ENCODE data around the gene LENG8. TPM values are rescaled to one million over a fixed set of nuclear protein-coding genes. Genes with fewer than 3 reads are reported as not detected.

The LENG8 gene
- total RNA-seq, 2 donors from 2014 or later = 153 to 200 TPM

GRCh38 chr19:54429545-54430227, 19.3 kb upstream of the LENG8 start:
- peaks cover 14% of the 10 kb centered on the region for H3K27me3 Mint-ChIP-seq
- H3K4me1 Mint-ChIP-seq = peaks cover 10% of the 10 kb centered on the region
- H3K36me3 Mint-ChIP-seq (ENCODE audit: low read depth) = no peaks in the 10 kb centered on the region
- H3K27ac Mint-ChIP-seq = no peak overlapping the region
- ATAC-seq (replicated peaks) = no peak
- no peak overlapping the region for H3K4me3 Mint-ChIP-seq
- H3K9me3 Mint-ChIP-seq = no peaks in the 10 kb centered on the region

DNA sequence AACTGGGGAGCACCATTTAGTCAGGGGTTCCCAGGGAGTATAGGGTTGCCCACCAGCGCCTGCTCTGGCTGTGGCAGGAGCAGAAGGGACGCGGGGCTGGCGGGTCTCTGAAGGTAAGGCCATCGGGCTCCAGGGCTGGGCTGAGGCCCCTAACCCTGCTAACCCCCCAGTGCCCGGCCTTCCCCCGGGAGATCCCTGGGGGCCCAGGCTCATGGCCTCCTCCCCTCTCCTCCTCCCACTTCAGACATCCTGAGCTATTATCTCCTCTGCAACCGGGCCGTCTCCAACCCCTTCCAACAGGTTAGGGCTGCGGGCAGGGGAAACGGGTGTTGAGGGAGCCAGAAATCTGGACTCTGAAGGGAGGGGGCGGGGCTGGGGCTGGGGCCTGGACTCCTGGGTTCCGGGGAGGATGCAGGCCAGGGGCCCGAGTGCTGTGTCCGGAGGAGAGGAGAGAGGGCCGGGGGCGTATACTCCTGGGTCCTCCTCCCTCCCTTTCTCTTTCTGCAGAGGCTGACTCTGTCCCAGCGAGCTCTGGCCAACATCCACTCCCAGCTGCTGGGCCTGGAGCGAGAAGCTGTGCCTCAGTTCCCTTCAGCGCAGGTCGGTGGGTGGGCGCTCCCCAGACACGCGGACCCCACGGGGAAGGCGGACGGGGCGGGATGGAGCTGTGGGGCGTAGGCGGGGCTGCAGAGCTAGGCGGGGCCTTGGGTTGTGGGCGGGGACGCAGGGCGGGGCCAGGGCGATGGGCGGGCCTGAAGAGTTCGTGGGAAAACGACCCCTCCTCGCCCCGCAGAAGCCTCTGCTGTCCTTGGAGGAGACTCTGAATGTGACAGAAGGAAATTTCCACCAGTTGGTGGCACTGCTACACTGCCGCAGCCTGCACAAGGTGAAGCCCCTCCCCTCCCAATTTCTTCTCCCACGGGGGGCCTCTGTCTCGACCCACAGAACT, 18.4 kb upstream of the LENG8 start:
- H3K27ac Mint-ChIP-seq = no peak overlapping the region
- no peaks in the 10 kb centered on the region for H3K36me3 Mint-ChIP-seq (ENCODE audit: low read depth)
- H3K4me3 Mint-ChIP-seq = no peak overlapping the region
- peaks cover 15% of the 10 kb centered on the region for H3K4me1 Mint-ChIP-seq
- peak; percentile 66 for ATAC-seq (replicated peaks)
- no peaks in the 10 kb centered on the region for H3K9me3 Mint-ChIP-seq
- peaks cover 14% of the 10 kb centered on the region for H3K27me3 Mint-ChIP-seq

- Mint-ChIP-seq H3K27ac (no peak overlapping the region), H3K4me1 (peaks cover 16% of the 10 kb centered on the region), H3K27me3 (peaks cover 14% of the 10 kb centered on the region), H3K36me3 (ENCODE audit: low read depth) (no peaks in the 10 kb centered on the region), H3K4me3 (no peak overlapping the region), H3K9me3 (no peaks in the 10 kb centered on the region)
- no peak for ATAC-seq (replicated peaks)
Measured at GRCh38 chr19:54431255-54431838, 17.7 kb upstream of the LENG8 start.

DNA sequence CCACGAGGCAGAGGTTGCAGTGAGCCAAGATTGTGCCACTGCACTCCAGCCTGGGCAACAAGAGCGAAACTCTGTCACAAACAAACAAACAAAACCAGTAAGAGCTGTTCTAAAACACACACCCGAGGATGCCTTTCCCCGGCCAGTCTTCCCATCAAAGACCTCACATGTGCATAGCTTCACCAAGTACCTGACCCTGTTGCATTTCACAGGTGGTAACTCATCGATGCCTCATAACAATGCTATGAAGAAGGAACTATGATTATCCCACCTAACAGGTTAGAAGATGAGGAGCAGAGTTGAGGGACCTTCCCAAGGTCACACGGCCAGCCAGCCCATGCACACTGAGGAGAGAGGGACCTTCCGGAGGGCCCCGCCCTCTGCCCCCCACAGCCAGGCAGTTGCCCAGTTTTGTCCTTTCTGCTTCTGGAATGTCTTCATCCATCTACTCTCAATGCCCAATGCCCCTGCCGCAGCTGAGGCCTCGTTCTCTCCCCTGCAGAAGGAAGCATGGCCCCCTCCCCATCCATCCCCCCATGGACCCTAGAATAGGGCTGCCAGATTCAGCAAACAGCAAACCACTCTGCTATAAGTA, 16.8 kb upstream of the LENG8 start:
- no peaks in the 10 kb centered on the region for H3K36me3 Mint-ChIP-seq (ENCODE audit: low read depth)
- H3K9me3 Mint-ChIP-seq = no peaks in the 10 kb centered on the region
- peaks cover 24% of the 10 kb centered on the region for H3K4me1 Mint-ChIP-seq
- ATAC-seq (replicated peaks) = no peak
- peaks cover 11% of the 10 kb centered on the region for H3K27me3 Mint-ChIP-seq
- no peak overlapping the region for H3K4me3 Mint-ChIP-seq
- no peak overlapping the region for H3K27ac Mint-ChIP-seq

- no peak for ATAC-seq (replicated peaks)
- Mint-ChIP-seq H3K4me1 (peaks cover 24% of the 10 kb centered on the region), H3K9me3 (no peaks in the 10 kb centered on the region), H3K27me3 (peaks cover 11% of the 10 kb centered on the region), H3K4me3 (no peak overlapping the region), H3K36me3 (ENCODE audit: low read depth) (no peaks in the 10 kb centered on the region), H3K27ac (no peak overlapping the region)
Measured at GRCh38 chr19:54433697-54434096, 15.3 kb upstream of the LENG8 start.

GRCh38 chr19:54434112-54434872, 14.7 kb upstream of the LENG8 start:
- Mint-ChIP-seq H3K27ac (peak overlapping the region; percentile 63), H3K9me3 (no peaks in the 10 kb centered on the region), H3K4me1 (peaks cover 24% of the 10 kb centered on the region), H3K36me3 (ENCODE audit: low read depth) (no peaks in the 10 kb centered on the region), H3K27me3 (peaks cover 7% of the 10 kb centered on the region), H3K4me3 (no peak overlapping the region)
- ATAC-seq (replicated peaks) = no peak

- no peak for ATAC-seq (replicated peaks)
- peak overlapping the region; percentile 63 for H3K27ac Mint-ChIP-seq
Measured at GRCh38 chr19:54434873-54435214, 14.2 kb upstream of the LENG8 start.

GRCh38 chr19:54435551-54436016, 13.4 kb upstream of the LENG8 start:
- peaks cover 24% of the 10 kb centered on the region for H3K4me1 Mint-ChIP-seq

More at GRCh38 chr19:54434873-54435214, 14.2 kb upstream of the LENG8 start:
- peaks cover 24% of the 10 kb centered on the region for H3K4me1 Mint-ChIP-seq
- no peak overlapping the region for H3K4me3 Mint-ChIP-seq
- peaks cover 6% of the 10 kb centered on the region for H3K27me3 Mint-ChIP-seq
- no peaks in the 10 kb centered on the region for H3K36me3 Mint-ChIP-seq (ENCODE audit: low read depth)
- no peaks in the 10 kb centered on the region for H3K9me3 Mint-ChIP-seq

DNA sequence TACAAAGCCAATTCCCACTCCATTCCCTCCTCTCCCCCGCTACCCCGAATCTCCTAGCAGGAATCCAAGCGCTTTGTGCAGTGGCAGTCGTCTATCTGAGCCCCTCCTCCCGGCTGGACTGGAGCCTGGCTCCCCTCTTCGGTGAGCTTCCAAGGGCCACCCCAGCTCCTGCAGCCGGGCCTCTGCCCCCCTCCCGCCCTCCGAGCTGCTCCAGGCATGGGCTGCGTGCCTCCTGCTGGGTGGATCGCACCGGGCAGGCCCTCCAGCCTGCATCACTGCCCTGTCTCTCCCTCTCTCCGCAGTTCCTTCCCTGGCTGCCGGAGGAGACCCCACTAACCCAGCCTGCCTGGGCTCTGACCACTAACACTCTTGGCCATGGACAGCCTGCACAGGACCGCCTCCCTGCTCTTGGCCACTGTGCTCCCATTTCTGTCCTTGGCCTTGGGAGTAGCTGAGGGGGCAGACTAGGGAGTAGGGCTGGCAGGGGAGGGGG, 12.9 kb upstream of the LENG8 start:
- no peaks in the 10 kb centered on the region for H3K36me3 Mint-ChIP-seq (ENCODE audit: low read depth)
- no peaks in the 10 kb centered on the region for H3K9me3 Mint-ChIP-seq
- H3K4me3 Mint-ChIP-seq = no peak overlapping the region
- H3K4me1 Mint-ChIP-seq = peaks cover 22% of the 10 kb centered on the region
- no peak overlapping the region for H3K27ac Mint-ChIP-seq
- no peak for ATAC-seq (replicated peaks)
- H3K27me3 Mint-ChIP-seq = peaks cover 5% of the 10 kb centered on the region

More at GRCh38 chr19:54435551-54436016, 13.4 kb upstream of the LENG8 start:
- no peak for ATAC-seq (replicated peaks)
- Mint-ChIP-seq H3K27me3 (peaks cover 6% of the 10 kb centered on the region), H3K27ac (no peak overlapping the region), H3K36me3 (ENCODE audit: low read depth) (no peaks in the 10 kb centered on the region), H3K9me3 (no peaks in the 10 kb centered on the region), H3K4me3 (no peak overlapping the region)

DNA sequence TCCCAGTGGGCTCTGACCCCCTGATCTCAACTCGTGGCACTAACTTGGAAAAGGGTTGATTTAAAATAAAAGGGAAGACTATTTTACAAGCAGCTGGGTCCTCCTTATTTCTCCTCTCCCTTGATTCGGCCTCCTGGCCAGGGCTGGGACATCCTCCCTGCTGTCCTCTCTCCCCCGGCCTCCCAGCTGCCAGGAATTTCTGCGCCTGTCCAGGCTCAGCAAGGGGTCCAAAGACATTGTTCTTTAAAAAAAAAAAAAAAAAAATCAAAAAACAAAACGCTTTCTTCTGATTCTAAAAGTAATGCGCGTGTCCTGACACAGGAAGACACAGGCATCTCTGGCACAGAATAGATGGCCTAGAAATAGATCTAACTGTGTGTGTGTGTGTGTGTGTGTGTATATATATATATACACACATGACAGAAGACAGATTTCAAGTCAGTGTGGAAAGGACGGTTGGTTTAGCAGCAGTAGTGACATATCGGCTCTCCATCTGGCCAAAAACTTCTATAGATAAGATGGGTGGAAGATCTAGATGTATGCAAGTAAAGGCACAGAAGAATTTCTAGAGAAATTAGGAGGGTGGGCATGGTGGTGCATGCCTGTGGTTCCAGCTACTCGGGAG, 12.3 kb upstream of the LENG8 start:
- H3K4me1 Mint-ChIP-seq = peaks cover 18% of the 10 kb centered on the region
- ATAC-seq (replicated peaks) = no peak
- no peaks in the 10 kb centered on the region for H3K9me3 Mint-ChIP-seq
- peaks cover under 1% of the 10 kb centered on the region for H3K36me3 Mint-ChIP-seq (ENCODE audit: low read depth)
- H3K27ac Mint-ChIP-seq = no peak overlapping the region
- H3K4me3 Mint-ChIP-seq = no peak overlapping the region
- H3K27me3 Mint-ChIP-seq = no peaks in the 10 kb centered on the region

DNA sequence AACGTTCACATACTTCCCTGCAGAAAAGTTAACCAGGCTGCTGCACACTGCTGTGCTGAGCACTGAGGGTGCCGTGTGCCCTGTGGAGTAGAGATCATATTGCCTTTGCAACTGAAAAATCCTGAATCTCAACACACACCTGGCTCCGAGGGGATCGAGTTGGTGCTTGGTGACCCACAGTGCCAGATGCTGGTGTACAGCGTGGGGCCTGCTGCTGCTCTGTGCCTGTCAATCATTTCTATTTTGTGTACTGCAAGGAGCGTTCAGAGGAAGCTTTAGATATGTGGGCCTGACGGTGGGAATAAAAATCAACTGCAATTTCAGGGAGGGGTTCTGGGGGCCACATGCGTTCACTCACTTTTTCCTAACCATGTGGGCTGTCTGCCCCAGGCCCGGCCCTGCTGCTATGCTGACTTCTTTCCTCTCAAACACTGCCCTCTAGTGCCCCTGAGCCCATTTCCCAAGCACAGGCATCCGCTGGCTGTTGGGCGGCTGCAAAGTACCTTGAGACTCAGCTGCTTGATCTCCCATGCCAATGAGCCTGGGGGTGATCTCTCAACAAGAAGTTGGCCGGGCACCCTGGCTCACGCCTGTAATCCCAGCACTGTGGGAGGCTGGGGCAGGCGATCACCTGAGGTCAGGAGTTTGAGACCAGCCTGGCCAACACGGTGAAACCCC, 9.7 kb upstream of the LENG8 start:
- Mint-ChIP-seq H3K4me1 (peaks cover 18% of the 10 kb centered on the region), H3K36me3 (ENCODE audit: low read depth) (peaks cover 23% of the 10 kb centered on the region), H3K27me3 (no peaks in the 10 kb centered on the region), H3K4me3 (no peak overlapping the region), H3K27ac (no peak overlapping the region), H3K9me3 (no peaks in the 10 kb centered on the region)
- peak; percentile 29 for ATAC-seq (replicated peaks)

GRCh38 chr19:54440641-54441040, 8.4 kb upstream of the LENG8 start:
- no peak overlapping the region for H3K27ac Mint-ChIP-seq
- H3K27me3 Mint-ChIP-seq = no peaks in the 10 kb centered on the region
- no peak overlapping the region for H3K4me3 Mint-ChIP-seq
- H3K36me3 Mint-ChIP-seq (ENCODE audit: low read depth) = peaks cover 36% of the 10 kb centered on the region
- peaks cover 9% of the 10 kb centered on the region for H3K4me1 Mint-ChIP-seq
- H3K9me3 Mint-ChIP-seq = no peaks in the 10 kb centered on the region
- no peak for ATAC-seq (replicated peaks)

DNA sequence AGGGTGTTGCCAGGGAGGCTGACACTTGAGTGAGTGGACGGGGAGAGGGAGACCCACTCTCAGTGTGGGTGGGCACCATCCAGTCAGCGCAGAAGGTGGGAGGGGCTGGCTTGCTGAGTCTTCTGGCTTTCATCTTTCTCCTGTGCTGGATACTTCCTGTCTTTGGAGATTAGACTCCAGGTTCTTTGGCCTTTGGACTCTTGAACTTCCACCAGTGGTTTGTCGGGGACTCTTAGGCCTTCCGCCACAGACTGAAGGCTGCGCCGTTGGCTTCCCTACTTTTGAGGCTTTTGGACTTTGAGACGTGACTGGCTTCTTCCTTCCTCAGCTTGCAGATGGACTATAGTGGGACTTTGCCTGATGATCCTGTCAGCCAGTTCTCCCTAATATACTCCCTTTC, 4.3 kb upstream of the LENG8 start:
- H3K9me3 Mint-ChIP-seq = no peaks in the 10 kb centered on the region
- H3K27me3 Mint-ChIP-seq = no peaks in the 10 kb centered on the region
- no peak overlapping the region for H3K4me3 Mint-ChIP-seq
- peaks cover 67% of the 10 kb centered on the region for H3K36me3 Mint-ChIP-seq (ENCODE audit: low read depth)
- ATAC-seq (replicated peaks) = no peak
- peaks cover 7% of the 10 kb centered on the region for H3K4me1 Mint-ChIP-seq
- H3K27ac Mint-ChIP-seq = no peak overlapping the region

All from activated T-helper 17 cell treated with anti-CD3 and anti-CD28 coated beads, Interleukin-2, amount 50 U/mL, for 72 hours (primary cell).